Skeletal muscle satellite cell (primary cell): ENCODE data around the gene HSBP1. TPM values are rescaled to one million over a fixed set of nuclear protein-coding genes. Genes with fewer than 3 reads are reported as not detected.

Experiments used
- H3K27me3 ChIP-seq: 2 replicates; pipeline ENCODE4 v1.7.0; 2013; ENCODE audit warnings: low read length; ENCODE audit not compliant: control insufficient read depth, insufficient read depth
- H3K36me3 ChIP-seq: 2 replicates; pipeline ENCODE4 v1.7.0; 2013; ENCODE audit warnings: mild to moderate bottlenecking, control low read depth, low read length; ENCODE audit not compliant: insufficient read depth
- H3K4me1 ChIP-seq: 2 replicates; pipeline ENCODE4 v1.7.0; 2013; ENCODE audit warnings: low read length; ENCODE audit not compliant: control insufficient read depth, insufficient read depth
- H3K4me2 ChIP-seq: 2 replicates; pipeline ENCODE4 v1.7.0; 2013; ENCODE audit warnings: mild to moderate bottlenecking, low read length
- H3K4me3 ChIP-seq: 2 replicates; pipeline ENCODE4 v1.7.0; 2013; ENCODE audit warnings: low read length
- H3K9ac ChIP-seq: 2 replicates; pipeline ENCODE4 v1.7.0; 2013; ENCODE audit warnings: mild to moderate bottlenecking, low read depth, low read length, moderate library complexity
- H3K9me3 ChIP-seq: replicated peaks from 2 replicates; pipeline ENCODE4 v1.7.0; 2013; ENCODE audit warnings: mild to moderate bottlenecking, control low read depth, low read length
- total RNA-seq: library from RNA; depleted of rRNA; stranded (reverse); fragments of >200 nt; gene quantifications from 2 replicates; pipeline ENCODE4 v1.2.3, GENCODE V29; 2012; rRNA removed

Gene HSBP1
- total RNA-seq: 20.0 and 21.8 TPM in 2 replicates

DNA sequence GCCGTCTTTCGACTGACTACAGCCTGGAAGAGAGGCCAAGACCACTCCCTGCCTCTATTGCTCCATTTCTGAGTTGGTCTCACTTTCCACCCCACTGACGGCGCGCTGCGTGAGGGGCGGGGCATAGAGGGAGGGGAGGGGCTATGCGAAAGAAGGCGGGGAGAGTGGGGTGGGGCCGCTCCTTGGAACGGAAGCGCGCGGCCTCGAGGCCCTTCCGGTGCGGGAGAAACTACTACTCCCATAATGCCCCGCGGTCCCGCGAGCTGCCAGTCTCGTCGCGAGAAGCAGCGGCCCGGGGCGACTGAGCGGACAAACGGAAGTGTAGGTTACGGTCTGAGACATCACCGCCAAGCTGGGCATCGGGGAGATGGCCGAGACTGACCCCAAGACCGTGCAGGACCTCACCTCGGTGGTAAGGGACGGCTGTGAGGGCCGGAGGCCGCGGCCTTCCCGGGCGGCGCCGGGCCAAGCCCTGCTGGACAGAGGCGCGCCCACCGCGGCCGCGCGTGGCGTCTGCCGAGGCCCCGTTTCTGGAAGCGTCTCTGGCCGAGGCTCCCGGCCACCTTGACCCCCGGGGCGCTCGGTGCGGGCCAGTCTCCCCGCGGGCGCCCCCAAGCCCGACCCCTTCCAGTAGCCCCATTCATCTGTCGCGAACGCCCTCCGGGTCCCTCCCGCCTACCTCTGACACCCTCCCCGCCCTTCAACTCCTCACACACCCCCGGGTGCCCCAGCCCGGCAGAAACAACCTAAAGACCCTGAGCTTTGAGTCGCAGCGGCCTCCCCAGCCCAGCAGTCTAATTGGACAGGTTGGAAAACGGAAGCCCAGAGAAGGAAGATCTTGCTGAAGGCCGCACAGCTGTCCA is at the start of gene HSBP1:
HSBP1 (plus strand) TSS at position 269 of the 863 bp plus-strand sequence; CDS start at position 368, 99 bp downstream.
- peak within 1 kb of the TSS; percentile 99 for H3K4me3 ChIP-seq

DNA sequence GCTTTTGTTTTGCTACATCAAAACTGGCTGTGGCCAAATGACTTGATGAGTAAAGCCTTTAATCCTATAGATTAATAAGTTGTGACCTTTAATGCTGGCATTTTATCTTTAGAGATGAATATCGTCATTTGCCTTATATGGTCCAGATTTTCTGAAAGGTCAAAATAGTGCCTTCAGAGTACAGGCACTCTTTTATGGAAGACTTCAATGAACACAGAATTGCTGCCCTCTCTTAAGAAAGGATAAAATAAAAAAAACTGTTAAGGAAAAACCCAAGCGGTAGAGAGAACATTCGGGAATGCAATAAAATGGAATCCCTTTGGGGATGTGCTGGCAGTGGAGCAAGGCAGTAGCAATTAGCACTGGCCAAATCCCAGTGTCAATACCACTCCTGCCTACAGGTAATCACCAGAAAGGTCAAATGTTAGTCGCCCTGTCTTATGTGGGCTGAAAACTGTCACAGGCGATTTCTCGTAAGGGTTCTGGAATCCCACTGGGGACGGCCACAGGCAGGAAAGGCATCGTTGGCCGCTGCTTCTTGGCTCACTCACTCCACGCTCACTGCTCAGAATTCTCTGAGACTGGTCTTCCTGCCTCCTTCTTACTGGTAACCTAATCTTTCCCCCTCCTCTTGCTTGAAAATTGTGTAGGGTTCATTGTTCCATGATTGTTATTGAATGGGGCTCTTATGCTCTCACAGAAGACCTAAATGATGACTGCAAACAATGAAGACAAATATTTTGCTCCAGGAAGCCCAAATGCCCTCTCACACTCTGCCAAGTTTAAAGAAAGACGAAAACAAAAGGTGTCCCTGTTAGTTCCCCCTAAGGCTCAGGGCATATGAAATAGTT is 45.4 kb upstream of the HSBP1 start:
- no peaks in the 10 kb centered on the region for H3K9me3 ChIP-seq
- no peak overlapping the region for H3K4me2 ChIP-seq
- H3K36me3 ChIP-seq: no peaks in the 10 kb centered on the region
- H3K4me3 ChIP-seq: no peak overlapping the region
- H3K4me1 ChIP-seq: no peaks in the 10 kb centered on the region
- no peak overlapping the region for H3K9ac ChIP-seq
- H3K27me3 ChIP-seq: no peaks in the 10 kb centered on the region

More for the DNA sequence above, at the start of gene HSBP1:
- Histone ChIP-seq H3K9me3 (no peaks in the 10 kb centered on the region), H3K4me1 (peaks cover 5% of the 10 kb centered on the region), H3K9ac (peak within 1 kb of the TSS; percentile 93), H3K4me2 (peak within 1 kb of the TSS; percentile 92), H3K36me3 (peaks cover 15% of the 10 kb centered on the region), H3K27me3 (no peaks in the 10 kb centered on the region)

DNA sequence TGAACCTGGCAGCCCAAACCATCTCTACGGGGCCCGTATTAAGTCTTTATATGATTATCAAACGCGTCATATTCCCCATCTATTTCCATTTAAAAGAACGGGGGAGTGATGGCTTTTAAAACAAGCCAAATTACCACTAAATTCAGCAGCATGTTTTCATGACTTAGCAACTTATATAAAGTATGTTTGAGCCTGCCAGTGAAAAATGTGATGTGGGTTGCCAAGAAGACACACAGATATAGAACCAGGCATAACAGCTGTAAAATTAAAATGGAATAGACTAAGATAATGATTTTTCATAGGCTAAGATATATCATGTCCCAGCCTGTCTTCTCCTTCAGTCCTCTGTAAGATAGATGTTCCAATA is 44.8 kb upstream of the HSBP1 start:
- Histone ChIP-seq H3K27me3 (no peaks in the 10 kb centered on the region), H3K36me3 (no peaks in the 10 kb centered on the region), H3K9ac (no peak overlapping the region), H3K4me1 (no peaks in the 10 kb centered on the region), H3K9me3 (no peaks in the 10 kb centered on the region), H3K4me2 (no peak overlapping the region), H3K4me3 (no peak overlapping the region)

DNA sequence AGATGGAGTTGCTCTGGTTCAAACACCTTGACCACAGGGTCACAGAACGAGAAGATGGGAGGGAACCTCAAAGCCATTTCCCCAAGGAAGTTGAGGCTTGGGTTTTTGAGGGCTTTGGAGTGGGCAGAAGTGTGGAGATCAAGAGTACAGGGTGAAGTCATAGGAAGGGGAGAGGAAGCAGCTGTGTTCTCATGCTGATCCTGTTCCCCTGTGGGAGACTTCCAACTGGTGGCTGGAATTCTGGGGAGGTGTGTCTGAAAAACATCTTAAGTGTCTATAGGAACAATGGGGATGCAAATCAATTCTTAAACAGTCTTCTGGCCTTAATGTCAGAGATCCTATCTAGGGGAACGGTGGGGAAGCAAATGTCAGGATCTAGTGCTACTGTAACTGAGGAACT is 38.8 kb upstream of the HSBP1 start:
- no peak overlapping the region for H3K4me2 ChIP-seq
- no peaks in the 10 kb centered on the region for H3K27me3 ChIP-seq
- H3K4me3 ChIP-seq: no peak overlapping the region
- no peaks in the 10 kb centered on the region for H3K4me1 ChIP-seq
- H3K9ac ChIP-seq: no peak overlapping the region
- H3K9me3 ChIP-seq: no peaks in the 10 kb centered on the region
- H3K36me3 ChIP-seq: no peaks in the 10 kb centered on the region

DNA sequence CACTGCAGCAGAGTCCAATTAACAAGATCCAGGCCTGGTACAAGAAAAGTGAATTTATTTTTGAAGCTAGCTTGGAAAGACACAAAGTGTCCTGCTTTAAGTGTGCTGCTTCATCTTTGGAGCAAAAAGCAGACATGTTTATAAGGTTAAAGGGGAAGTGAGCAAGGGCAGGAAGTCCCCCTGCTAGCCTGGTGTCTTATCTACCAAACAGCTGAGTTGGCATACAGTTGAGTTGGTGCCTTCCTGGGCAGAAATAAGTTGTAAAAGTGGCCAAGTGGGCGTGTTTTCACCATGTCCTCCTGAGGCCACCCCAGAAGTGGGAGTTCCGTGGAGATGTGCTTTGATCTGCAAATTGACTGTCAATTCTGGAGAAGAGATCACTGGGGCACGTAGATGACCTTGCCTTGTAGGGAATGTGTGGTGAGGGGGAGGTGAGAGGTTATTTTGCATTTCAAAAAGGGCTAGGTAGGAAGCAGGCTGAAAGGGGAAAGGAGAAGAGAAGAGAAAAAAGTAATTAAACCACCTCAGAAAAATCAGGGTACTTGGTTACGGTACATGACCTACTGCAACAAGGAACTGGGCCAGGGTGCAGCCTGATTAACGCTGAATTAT is 38.3 kb upstream of the HSBP1 start:
- no peaks in the 10 kb centered on the region for H3K4me1 ChIP-seq
- no peak overlapping the region for H3K4me2 ChIP-seq
- H3K36me3 ChIP-seq: no peaks in the 10 kb centered on the region
- H3K27me3 ChIP-seq: no peaks in the 10 kb centered on the region
- no peak overlapping the region for H3K9ac ChIP-seq
- no peak overlapping the region for H3K4me3 ChIP-seq
- H3K9me3 ChIP-seq: no peaks in the 10 kb centered on the region

DNA sequence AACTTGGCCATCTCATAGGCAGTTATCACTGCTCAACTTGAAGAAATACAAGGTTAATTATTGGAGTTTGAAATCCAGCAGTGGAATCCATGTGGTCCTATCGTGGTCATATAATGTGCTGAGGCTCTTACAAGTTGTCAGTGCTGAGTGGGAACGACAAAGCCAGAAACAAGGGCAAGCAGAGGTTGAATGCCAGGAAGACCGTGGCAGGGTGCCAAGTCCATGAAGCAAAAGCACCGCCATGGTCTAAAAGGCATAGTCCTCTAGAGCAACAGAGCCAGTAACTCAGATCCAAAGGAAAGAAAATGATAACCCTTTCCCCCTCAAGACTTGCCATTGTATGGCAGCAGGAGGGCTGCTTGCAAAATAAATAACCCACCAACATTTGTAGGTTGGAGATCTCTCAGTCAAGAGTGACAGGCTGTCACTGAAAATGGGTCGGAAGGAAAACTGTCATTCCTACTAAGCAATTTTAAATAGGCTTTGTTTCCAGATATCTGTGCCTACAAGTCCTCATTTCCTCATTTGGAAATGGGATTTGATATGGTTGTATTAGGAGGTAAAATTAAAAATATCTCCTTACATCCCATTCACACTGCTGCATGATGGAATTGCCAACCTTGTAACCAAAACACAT is 36.4 kb upstream of the HSBP1 start:
- Histone ChIP-seq H3K36me3 (no peaks in the 10 kb centered on the region), H3K4me1 (no peaks in the 10 kb centered on the region), H3K9ac (no peak overlapping the region), H3K27me3 (no peaks in the 10 kb centered on the region), H3K9me3 (no peaks in the 10 kb centered on the region), H3K4me3 (no peak overlapping the region), H3K4me2 (no peak overlapping the region)

DNA sequence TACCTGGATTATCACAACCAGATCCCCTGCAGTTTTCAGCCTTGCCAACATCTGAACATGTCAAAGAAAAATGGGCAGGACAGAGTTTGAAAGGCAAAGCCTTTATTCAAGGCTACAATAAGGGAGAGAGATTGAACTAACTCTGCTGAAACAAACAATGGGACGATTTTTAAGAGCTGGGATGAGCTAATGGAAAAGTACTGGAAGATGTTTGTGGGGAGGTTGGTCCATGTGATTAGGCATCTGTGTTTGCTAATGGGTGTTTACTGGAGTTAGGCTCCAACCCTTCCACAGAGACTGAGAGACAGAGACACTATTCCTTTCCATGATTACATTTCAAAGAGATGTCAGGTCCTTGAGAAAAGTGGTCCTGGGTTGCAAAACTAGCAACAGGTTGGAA is 35.0 kb upstream of the HSBP1 start:
- H3K4me1 ChIP-seq: no peaks in the 10 kb centered on the region
- H3K9me3 ChIP-seq: no peaks in the 10 kb centered on the region
- H3K36me3 ChIP-seq: no peaks in the 10 kb centered on the region
- H3K4me2 ChIP-seq: no peak overlapping the region
- H3K9ac ChIP-seq: no peak overlapping the region
- no peak overlapping the region for H3K4me3 ChIP-seq
- H3K27me3 ChIP-seq: no peaks in the 10 kb centered on the region

DNA sequence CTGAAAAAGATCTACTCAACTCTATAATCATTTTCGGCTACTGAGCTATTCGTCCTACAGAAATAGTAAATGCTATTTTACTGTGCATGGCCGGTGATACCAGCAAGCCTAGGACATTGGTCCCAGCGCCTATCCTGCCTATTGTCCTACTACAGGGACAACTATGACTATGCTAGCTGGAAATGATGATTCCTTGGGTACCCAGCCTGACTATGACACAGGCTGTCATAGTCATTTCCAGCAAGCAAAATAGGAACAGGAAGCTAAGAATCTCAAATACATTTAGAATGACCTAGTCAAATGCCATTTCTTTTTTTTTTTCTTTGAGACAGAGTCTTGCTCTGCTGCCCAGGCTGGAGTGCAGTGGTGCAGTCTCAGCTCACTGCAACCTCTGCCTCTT is 33.7 kb upstream of the HSBP1 start:
- Histone ChIP-seq H3K27me3 (no peaks in the 10 kb centered on the region), H3K9ac (no peak overlapping the region), H3K9me3 (no peaks in the 10 kb centered on the region), H3K4me3 (no peak overlapping the region), H3K36me3 (no peaks in the 10 kb centered on the region), H3K4me2 (no peak overlapping the region), H3K4me1 (no peaks in the 10 kb centered on the region)

DNA sequence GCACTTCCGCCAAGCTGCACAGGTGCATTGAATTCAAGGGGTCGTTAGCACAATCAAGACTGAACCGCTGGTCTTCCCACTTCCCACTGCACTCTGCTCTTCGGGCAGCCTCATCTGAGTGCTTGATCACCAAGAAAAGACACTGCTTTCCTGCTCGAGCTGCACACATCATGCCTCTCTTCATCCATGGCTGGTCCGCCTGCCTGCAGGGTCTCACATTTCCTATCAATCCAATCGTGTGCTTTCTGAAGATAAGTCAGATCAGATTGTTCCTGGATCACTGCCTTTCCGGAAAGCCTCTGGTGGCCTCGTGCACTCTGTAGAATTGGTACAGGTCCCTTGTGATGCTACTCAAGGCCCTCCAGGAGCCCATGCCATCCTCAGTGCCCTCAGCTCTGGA is 30.8 kb upstream of the HSBP1 start:
- Histone ChIP-seq H3K27me3 (no peaks in the 10 kb centered on the region), H3K4me2 (no peak overlapping the region), H3K36me3 (no peaks in the 10 kb centered on the region), H3K9me3 (no peaks in the 10 kb centered on the region), H3K4me1 (no peaks in the 10 kb centered on the region), H3K4me3 (no peak overlapping the region), H3K9ac (no peak overlapping the region)

DNA sequence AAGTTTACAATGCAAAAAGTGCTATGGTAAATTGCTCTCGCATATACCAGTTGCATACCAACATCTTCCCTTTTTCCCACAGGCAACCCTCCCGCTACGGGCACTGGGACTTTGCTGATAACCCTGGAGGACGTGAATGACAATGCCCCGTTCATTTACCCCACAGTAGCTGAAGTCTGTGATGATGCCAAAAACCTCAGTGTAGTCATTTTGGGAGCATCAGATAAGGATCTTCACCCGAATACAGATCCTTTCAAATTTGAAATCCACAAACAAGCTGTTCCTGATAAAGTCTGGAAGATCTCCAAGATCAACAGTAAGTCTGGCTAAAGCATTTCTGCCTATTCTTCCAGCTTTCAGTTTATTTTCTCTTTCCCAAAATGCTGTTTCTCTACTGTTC is 27.9 kb upstream of the HSBP1 start:
- Histone ChIP-seq H3K4me1 (no peaks in the 10 kb centered on the region), H3K4me2 (no peak overlapping the region), H3K9me3 (no peaks in the 10 kb centered on the region), H3K36me3 (no peaks in the 10 kb centered on the region), H3K4me3 (no peak overlapping the region), H3K9ac (no peak overlapping the region), H3K27me3 (no peaks in the 10 kb centered on the region)

DNA sequence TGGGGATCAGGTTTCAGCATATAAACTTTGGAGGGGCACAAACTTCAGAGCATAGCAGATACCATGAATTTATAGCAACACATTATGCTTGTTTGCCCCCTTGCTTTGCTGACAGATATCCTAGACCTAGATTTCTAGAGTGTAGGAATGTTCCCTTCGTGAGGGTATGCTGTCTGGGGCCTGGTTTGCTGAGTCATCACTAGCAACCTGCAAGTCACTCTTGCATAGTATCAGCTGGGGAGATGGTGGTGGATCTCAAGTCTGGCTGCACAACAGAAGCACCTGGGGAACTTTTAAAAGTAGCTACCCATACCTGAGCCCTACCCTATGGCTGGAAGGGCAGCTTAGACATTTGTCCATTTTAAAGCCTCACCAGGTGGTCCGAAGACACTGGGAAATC is 22.3 kb upstream of the HSBP1 start:
- Histone ChIP-seq H3K4me2 (no peak overlapping the region), H3K9me3 (no peaks in the 10 kb centered on the region), H3K9ac (no peak overlapping the region), H3K36me3 (no peaks in the 10 kb centered on the region), H3K4me3 (no peak overlapping the region), H3K27me3 (no peaks in the 10 kb centered on the region), H3K4me1 (no peaks in the 10 kb centered on the region)
